Activated T-helper 1 cell treated with anti-CD3 and anti-CD28 coated beads, Interleukin-12 subunit alpha, Interleukin-12 subunit beta, Interleukin-2, Interleukin-4 antibody, amounts not matched to agents 30 ng/mL and 10 ng/mL and 1 ng/mL, durations not matched to agents 14 hours and 24 hours and 36 hours (primary cell): Measurements from ENCODE around the gene MUC13. TPM values are rescaled to one million over a fixed set of nuclear protein-coding genes. Genes with fewer than 3 reads are reported as not detected.
"Not testable (repeated sequence)": the region's sequence is repeated elsewhere in the genome, so short reads cannot be mapped to it uniquely, and the experiment has no call there.

Experiments used
- DNase-seq: peaks from one replicate; pipeline ENCODE4 v3.0.0; 2021; ENCODE audit warnings: low spot score
- H3K27ac Mint-ChIP-seq: one replicate; pipeline ENCODE4 v1.8.0; 2021; ENCODE audit warnings: mild to moderate bottlenecking, mixed read lengths
- H3K27me3 Mint-ChIP-seq: one replicate; pipeline ENCODE4 v1.8.0; 2022; ENCODE audit warnings: mild to moderate bottlenecking, moderate library complexity, mixed read lengths; ENCODE audit not compliant: insufficient read depth
- H3K36me3 Mint-ChIP-seq: one replicate; pipeline ENCODE4 v1.8.0; 2021; ENCODE audit warnings: low read depth, mixed read lengths
- H3K4me1 Mint-ChIP-seq: one replicate; pipeline ENCODE4 v1.8.0; 2021; ENCODE audit warnings: low read depth, mixed read lengths
- H3K4me3 Mint-ChIP-seq: one replicate; pipeline ENCODE4 v1.8.0; 2021; ENCODE audit warnings: mild to moderate bottlenecking, moderate library complexity, mixed read lengths
- H3K9me3 Mint-ChIP-seq: one replicate; pipeline ENCODE4 v1.8.0; 2021; ENCODE audit warnings: mixed read lengths
- intact Hi-C: fragments of 100-400 bp; cut with micrococcal nuclease; formaldehyde crosslinking; loops from one replicate; pipeline ENCODE4 v1.15.1; 2024
- total RNA-seq: library from RNA; stranded (reverse); gene quantifications from 2 replicates; pipeline ENCODE4 v1.2.3, GENCODE V29; 2022

The MUC13 gene
- total RNA-seq, 1 donor from 2014 or later, result not detected

DNA sequence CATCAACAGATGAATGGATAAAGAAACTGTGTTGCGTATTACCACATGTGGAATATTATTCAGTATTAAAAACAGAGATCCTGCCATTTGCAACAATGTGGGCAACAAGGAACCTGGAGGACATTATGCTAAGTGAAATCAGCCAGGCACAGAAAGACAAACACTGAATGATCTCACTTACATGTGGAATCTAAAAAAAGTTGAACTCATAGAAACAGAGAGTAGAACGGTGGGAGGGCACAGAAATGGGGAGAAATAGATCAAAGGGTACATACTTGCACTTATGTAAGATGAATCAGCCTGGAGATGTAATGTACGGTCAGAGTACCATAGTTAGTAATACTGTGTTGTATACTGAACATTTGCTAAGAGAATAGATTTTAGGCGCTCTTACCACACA lies 29.8 kb upstream of the MUC13 start:
- no peaks in the 10 kb centered on the region for H3K9me3 Mint-ChIP-seq
- peaks cover 11% of the 10 kb centered on the region for H3K36me3 Mint-ChIP-seq
- peaks cover 10% of the 10 kb centered on the region for H3K27me3 Mint-ChIP-seq
- intact Hi-C loops, result no loop called here
- no peak overlapping the region for H3K4me3 Mint-ChIP-seq
- H3K27ac Mint-ChIP-seq, result no peak overlapping the region
- peaks cover 5% of the 10 kb centered on the region for H3K4me1 Mint-ChIP-seq
- DNase-seq, result no peak

DNA sequence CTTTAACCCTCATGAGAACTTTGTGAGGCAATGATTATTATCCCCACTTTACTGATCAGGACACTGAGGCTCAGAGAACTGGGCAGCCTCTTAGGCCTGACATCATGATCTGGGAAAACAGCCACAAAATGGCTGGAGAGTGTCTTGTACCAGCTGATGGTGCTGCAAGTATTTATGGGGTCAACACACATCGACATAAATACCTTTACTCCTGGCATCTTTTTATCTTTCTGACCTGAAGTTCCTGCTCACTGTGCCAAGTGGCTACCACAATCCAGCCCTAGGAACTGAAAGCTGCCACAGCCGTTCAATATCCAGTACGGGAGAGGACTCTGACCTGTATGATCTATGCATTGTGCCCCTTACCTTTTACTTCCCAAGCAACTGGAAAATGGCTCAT lies 29.2 kb upstream of the MUC13 start:
- H3K4me3 Mint-ChIP-seq, result no peak overlapping the region
- no peaks in the 10 kb centered on the region for H3K9me3 Mint-ChIP-seq
- peaks cover 6% of the 10 kb centered on the region for H3K36me3 Mint-ChIP-seq
- no peaks in the 10 kb centered on the region for H3K4me1 Mint-ChIP-seq
- H3K27ac Mint-ChIP-seq, result no peak overlapping the region
- DNase-seq, result no peak
- intact Hi-C loops, result no loop called here
- H3K27me3 Mint-ChIP-seq, result peaks cover 10% of the 10 kb centered on the region

DNA sequence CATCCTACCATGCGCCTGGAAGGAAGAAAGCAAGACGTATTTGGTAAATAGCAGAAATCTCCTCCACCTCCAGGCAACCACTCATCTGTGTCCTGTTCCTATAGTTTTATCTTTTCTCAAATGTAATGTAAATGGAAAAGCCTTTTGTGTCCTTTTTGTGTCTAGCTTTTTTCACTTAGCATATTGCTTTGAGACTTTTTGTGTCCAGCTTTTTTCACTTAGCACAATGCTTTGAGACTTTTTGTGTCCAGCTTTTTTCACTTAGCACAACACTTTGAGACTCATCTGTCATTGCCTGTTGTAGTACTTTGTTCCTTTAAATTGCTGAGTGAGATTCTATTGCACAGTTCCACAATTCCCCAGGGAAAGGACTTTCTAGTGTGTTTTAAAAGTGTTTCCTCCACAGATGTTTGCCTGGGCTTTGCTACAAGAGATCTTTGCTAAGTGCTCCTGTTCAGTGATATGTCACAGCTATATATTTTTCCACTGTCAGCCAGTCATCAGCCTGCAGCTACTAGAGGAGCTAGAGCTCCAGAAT lies 27.9 kb upstream of the MUC13 start:
- no peaks in the 10 kb centered on the region for H3K4me1 Mint-ChIP-seq
- no peaks in the 10 kb centered on the region for H3K9me3 Mint-ChIP-seq
- H3K4me3 Mint-ChIP-seq, result no peak overlapping the region
- H3K27ac Mint-ChIP-seq, result no peak overlapping the region
- no peak for DNase-seq
- peaks cover 1% of the 10 kb centered on the region for H3K36me3 Mint-ChIP-seq
- intact Hi-C loops, result no loop called here
- peaks cover 10% of the 10 kb centered on the region for H3K27me3 Mint-ChIP-seq

DNA sequence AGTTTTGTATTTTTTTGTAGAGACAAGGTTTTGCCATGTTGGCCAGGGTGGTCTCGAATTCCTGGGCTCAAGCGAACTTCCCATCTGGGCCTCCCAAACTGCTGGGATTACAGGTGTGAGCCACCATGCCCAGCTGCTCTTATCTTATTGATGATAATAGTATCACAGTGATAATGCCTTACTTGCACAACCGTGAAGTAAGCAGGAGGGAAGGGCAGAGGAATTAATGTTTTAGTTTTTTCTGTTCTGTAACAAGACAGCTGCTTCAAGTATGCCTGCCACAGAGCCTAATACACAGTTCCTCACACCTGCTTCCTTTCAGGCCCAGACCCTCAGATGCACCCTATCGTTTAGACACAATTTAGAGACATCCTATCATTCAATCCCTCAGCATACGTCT lies 26.1 kb upstream of the MUC13 start:
- no peaks in the 10 kb centered on the region for H3K36me3 Mint-ChIP-seq
- no peaks in the 10 kb centered on the region for H3K4me1 Mint-ChIP-seq
- no peak for DNase-seq
- peaks cover 13% of the 10 kb centered on the region for H3K27me3 Mint-ChIP-seq
- H3K4me3 Mint-ChIP-seq, result no peak overlapping the region
- intact Hi-C loops, result no loop called here
- H3K27ac Mint-ChIP-seq, result no peak overlapping the region
- H3K9me3 Mint-ChIP-seq, result peaks cover 3% of the 10 kb centered on the region

DNA sequence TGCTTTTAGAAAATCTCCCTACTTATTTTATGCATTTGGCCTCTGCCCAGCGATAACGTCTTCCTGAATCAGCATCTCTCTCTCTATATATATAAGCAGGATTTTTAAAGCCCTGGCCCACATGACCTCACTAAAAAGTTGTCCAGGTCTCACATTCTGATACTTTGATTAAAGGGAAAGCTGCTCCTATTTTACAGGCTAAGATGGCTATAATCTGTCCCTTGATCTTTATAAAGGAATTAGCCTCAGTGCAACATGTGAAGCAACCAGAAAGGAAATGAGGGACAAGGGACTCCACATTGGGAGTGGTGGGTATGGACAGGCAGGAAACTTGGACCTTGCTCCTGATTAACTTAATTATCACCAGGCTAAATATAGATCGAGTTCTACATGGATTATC lies 25.6 kb upstream of the MUC13 start:
- peaks cover 3% of the 10 kb centered on the region for H3K9me3 Mint-ChIP-seq
- no peak overlapping the region for H3K27ac Mint-ChIP-seq
- H3K27me3 Mint-ChIP-seq, result peaks cover 16% of the 10 kb centered on the region
- no peak overlapping the region for H3K4me3 Mint-ChIP-seq
- intact Hi-C loops, result no loop called here
- no peaks in the 10 kb centered on the region for H3K4me1 Mint-ChIP-seq
- DNase-seq, result no peak
- no peaks in the 10 kb centered on the region for H3K36me3 Mint-ChIP-seq

DNA sequence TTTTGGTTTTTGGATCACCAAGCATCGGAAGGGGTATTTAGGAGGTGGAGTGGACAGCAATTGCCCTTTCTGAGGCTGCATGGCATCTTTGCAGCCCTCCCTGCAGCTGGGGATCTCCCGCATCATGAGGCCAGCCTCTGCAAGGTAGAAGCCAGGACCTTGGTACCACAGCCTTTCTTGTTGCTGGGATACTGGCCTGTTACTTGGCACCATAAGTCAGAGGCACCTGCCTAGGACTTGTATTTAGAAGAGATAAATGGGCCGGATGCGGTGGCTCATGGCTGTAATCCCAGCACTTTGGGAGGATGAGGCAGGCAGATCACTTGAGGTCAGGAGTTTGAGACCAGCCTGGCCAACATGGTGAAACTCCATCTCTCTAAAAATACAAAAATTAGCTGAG lies 23.4 kb upstream of the MUC13 start:
- H3K4me3 Mint-ChIP-seq, intact Hi-C loops, DNase-seq, H3K4me1 Mint-ChIP-seq, H3K27ac Mint-ChIP-seq, H3K9me3 Mint-ChIP-seq, H3K36me3 Mint-ChIP-seq: not testable (repeated sequence)
- H3K27me3 Mint-ChIP-seq, result peaks cover 27% of the 10 kb centered on the region

DNA sequence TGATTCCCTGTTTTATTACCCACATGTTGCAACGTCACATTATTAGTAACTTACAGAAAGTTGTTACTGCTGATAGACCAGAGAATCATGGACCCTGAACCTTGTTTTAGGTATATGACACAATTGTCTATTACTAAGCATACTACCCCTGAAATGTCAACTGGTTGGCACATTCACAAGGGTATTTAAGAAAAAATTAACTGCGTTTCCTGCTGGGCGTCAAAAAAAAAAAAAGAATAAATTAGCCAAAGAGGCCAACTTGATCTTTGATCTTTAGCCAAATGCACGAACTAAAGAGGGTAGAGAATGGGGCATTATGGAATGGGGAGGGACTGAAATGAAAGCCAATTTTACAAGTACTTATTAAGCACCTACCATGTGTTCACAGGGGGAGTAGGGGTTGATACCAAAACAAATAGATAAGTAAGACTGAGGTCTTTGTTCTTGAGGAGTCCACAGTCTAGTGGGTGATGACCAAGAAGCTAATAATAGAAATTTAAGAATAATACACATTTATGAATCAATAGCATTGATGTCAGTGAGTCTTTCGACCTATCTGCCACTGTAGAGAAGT lies 17.8 kb upstream of the MUC13 start:
- Mint-ChIP-seq H3K9me3 (peaks cover 3% of the 10 kb centered on the region), H3K27me3 (peaks cover 30% of the 10 kb centered on the region), H3K36me3 (no peaks in the 10 kb centered on the region), H3K4me1 (no peaks in the 10 kb centered on the region), H3K27ac (no peak overlapping the region), H3K4me3 (no peak overlapping the region)
- DNase-seq, result no peak
- intact Hi-C loops, result no loop called here

DNA sequence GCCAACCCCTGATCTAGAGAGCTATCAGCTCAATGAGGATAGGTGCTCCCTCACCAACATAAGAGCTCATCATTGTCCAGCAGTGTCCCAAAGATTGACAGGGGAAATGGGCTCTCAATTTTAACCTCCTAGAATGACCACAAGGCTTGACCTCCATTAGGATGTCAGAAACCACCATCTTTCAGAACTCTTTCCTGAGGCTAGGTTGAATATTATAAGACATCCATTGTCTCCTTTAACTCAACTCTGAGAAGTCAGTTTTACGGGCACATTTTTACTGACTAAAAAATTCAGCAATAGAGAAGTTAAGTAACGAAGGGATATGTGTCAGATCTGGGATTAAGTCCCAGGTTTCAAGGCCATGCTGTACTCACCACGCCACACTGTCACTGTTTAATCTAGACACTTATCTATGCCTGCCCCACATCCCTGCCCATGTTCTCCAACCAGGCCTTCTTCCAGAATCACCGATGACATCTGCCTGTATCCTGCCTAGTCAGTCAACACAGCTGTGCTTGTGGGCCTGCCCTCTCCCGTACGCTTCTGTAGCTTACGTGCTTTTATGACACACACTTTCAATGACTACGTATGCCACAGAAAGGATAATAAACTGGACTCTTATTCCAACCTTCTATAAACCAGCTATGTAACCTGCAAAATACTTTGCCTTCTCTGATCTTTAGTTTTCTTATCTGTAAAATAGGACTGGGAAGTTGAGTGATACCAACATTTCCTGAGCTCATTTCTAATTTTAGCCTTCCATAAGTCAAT lies 17.1 kb upstream of the MUC13 start:
- intact Hi-C loops, result no loop called here
- no peaks in the 10 kb centered on the region for H3K36me3 Mint-ChIP-seq
- no peak for DNase-seq
- no peak overlapping the region for H3K27ac Mint-ChIP-seq
- no peak overlapping the region for H3K4me3 Mint-ChIP-seq
- no peaks in the 10 kb centered on the region for H3K9me3 Mint-ChIP-seq
- peaks cover 30% of the 10 kb centered on the region for H3K27me3 Mint-ChIP-seq
- H3K4me1 Mint-ChIP-seq, result no peaks in the 10 kb centered on the region

DNA sequence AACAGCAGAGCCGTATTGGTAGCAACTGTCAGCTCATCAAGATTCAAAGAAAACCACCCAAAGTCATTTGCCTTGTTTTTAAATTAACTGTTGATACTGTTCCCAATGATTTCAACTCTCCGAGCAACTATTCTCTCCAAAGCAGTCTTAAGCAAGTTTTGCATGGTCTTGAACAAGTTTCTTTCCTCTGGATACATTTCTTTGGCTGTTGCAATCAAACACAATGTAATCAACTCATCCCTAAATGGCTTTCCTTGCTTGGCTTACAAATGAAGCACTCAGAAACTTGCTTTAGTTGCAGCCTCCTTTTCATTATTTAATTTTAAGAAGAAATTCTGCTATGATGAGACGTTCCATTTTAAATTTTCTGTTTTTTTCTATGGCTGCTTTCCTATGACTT lies 15.5 kb upstream of the MUC13 start:
- Mint-ChIP-seq H3K4me3 (no peak overlapping the region), H3K36me3 (no peaks in the 10 kb centered on the region), H3K27ac (no peak overlapping the region), H3K27me3 (peaks cover 33% of the 10 kb centered on the region), H3K4me1 (no peaks in the 10 kb centered on the region), H3K9me3 (no peaks in the 10 kb centered on the region)
- DNase-seq, result no peak
- intact Hi-C loops, result no loop called here

DNA sequence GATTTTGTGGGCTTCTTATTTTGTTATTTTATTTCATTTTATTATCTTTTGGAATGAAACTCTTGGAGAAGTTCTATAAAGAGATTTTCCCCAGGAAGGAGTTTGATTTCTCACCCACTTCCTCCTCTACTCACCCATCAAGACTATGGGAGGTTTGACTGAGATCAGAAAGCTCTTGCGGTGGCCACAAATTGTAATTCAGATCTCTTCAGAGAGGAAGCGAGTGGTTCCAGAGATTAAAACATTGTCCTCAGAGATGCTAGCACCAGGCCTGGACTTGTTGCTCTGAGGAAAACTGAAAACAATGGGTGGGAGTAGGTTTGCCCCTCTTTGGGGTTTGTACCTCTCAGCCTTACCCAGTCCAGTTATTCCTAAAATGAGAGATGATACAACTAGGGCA lies 8.1 kb upstream of the MUC13 start:
- no peaks in the 10 kb centered on the region for H3K36me3 Mint-ChIP-seq
- peaks cover 22% of the 10 kb centered on the region for H3K27me3 Mint-ChIP-seq
- intact Hi-C loops, result no loop called here
- H3K27ac Mint-ChIP-seq, result no peak overlapping the region
- H3K4me3 Mint-ChIP-seq, result no peak overlapping the region
- H3K9me3 Mint-ChIP-seq, result no peaks in the 10 kb centered on the region
- DNase-seq, result no peak
- H3K4me1 Mint-ChIP-seq, result no peaks in the 10 kb centered on the region

DNA sequence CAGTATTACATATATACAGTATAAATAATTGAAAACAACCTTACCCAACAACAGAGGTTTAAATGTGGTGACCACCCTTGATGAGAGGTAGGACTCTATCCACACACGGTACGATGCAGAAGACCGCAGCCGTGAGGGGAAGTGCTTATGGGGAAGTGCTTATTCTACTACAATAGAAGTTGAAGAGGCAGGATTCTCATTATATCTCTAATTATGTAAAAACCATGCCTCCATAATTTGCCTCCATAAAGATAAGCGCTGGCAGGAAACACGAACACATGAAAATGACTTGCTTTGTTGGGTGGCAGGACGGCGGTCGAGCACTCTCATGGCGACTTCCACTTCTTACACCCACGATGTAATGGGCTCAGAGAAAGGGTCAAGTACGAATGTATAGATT lies 7.2 kb upstream of the MUC13 start:
- intact Hi-C loops, result no loop called here
- no peak for DNase-seq
- no peak overlapping the region for H3K27ac Mint-ChIP-seq
- H3K36me3 Mint-ChIP-seq, result no peaks in the 10 kb centered on the region
- no peaks in the 10 kb centered on the region for H3K4me1 Mint-ChIP-seq
- peaks cover 22% of the 10 kb centered on the region for H3K27me3 Mint-ChIP-seq
- no peaks in the 10 kb centered on the region for H3K9me3 Mint-ChIP-seq
- no peak overlapping the region for H3K4me3 Mint-ChIP-seq

DNA sequence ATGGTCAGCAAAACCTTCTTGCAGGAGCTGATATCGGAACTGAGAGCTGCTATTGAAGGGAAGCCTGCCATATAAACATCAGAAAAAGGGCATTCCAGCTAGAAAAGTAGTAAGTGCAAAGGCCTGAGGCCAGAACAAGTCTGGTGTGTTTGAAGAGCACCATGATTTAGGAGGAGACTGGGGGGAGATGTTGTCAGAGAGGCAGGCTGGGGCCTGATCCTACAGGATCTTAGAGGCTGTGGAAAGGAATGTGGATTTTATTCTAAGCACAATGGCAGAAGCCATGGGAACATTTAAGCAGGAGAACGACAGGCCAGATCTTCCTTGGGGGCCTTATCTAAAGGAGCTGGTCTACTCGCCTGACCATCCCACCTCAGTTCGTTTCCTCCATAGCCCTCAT lies 5.1 kb upstream of the MUC13 start:
- no peak for DNase-seq
- Mint-ChIP-seq H3K4me3 (no peak overlapping the region), H3K9me3 (no peaks in the 10 kb centered on the region), H3K27me3 (peaks cover 23% of the 10 kb centered on the region), H3K27ac (no peak overlapping the region), H3K36me3 (no peaks in the 10 kb centered on the region), H3K4me1 (no peaks in the 10 kb centered on the region)
- intact Hi-C loops, result no loop called here

DNA sequence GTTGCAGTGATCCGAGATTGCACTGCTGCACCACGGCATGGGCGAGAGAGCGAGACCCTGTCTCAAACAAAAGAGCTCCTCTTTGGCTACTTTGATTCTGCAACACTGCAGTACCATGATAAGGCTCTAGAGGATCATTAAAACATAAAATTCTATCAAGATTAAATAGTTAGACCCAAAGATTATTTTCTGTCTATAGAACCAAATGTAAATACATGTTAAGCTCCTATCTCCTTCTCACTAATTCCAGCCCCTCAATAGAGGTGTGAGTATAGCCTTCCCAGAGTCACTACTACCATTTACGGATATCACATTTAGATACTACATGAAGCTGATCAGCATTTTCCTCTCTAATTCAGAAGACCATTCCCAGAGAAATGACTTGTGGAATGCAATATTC lies 4.3 kb upstream of the MUC13 start:
- no peak for DNase-seq
- no peaks in the 10 kb centered on the region for H3K4me1 Mint-ChIP-seq
- H3K27me3 Mint-ChIP-seq, result peaks cover 30% of the 10 kb centered on the region
- H3K9me3 Mint-ChIP-seq, result no peaks in the 10 kb centered on the region
- no peak overlapping the region for H3K27ac Mint-ChIP-seq
- H3K4me3 Mint-ChIP-seq, result no peak overlapping the region
- intact Hi-C loops, result no loop called here
- H3K36me3 Mint-ChIP-seq, result no peaks in the 10 kb centered on the region
